T1000 (cell line): Measurements from ENCODE around the gene HPSE2.

ENCODE experiments used
- DNase-seq: peaks from one replicate; lab custom pipeline; 2025; ENCODE audit warnings: mixed read lengths; lab: John Stamatoyannopoulos, UW

The HPSE2 gene

GRCh38 chr10:98411166-98411565, 824.5 kb downstream of the HPSE2 start:
- DNase-seq, result no peak

- no peak for DNase-seq
These were observed 824.9 kb downstream of the HPSE2 start for GRCh38 chr10:98410759-98411158.

- no peak for DNase-seq
These were observed 825.4 kb downstream of the HPSE2 start for GRCh38 chr10:98410135-98410743.

GRCh38 chr10:98408799-98409198, 826.9 kb downstream of the HPSE2 start:
- no peak for DNase-seq

GRCh38 chr10:98407744-98408241, 827.9 kb downstream of the HPSE2 start:
- no peak for DNase-seq
